SK-N-SH treated with all-trans-retinoic acid at 6 μM for 48 hours (cell line): ENCODE results near the gene MYO18A.

Source experiments
- BACH2 ChIP-seq: fragments of 250-450 bp; sonication (Bioruptor Pico); IDR thresholded peaks from 2 replicates; pipeline ENCODE4 v1.9.0; 2021; ENCODE audit warnings: mild to moderate bottlenecking, borderline replicate concordance
- ISL1 ChIP-seq: fragments of 250-450 bp; sonication (Bioruptor Pico); IDR thresholded peaks from 2 replicates; pipeline ENCODE4 v2.1.2; 2022; ENCODE audit warnings: mild to moderate bottlenecking, moderate library complexity
- RARB ChIP-seq: fragments of 250-450 bp; sonication (Bioruptor Pico); IDR thresholded peaks from 2 replicates; pipeline ENCODE4 v1.8.0; 2021; ENCODE audit warnings: mild to moderate bottlenecking, moderate library complexity
- SNAI2 ChIP-seq: fragments of 250-450 bp; sonication (Bioruptor Pico); IDR thresholded peaks from 2 replicates; pipeline ENCODE4 v1.5.0; 2020; ENCODE audit warnings: mild to moderate bottlenecking, moderate library complexity
- TOX ChIP-seq: fragments of 250-450 bp; sonication (Bioruptor Pico); IDR thresholded peaks from 2 replicates; pipeline ENCODE4 v1.8.0; 2021; ENCODE audit warnings: mild to moderate bottlenecking, moderate library complexity, borderline replicate concordance
- ZFP3 ChIP-seq: fragments of 250-450 bp; sonication (Bioruptor Pico); IDR thresholded peaks from 2 replicates; pipeline ENCODE4 v1.5.0; 2020; ENCODE audit warnings: mild to moderate bottlenecking, moderate library complexity
- ZFP30 ChIP-seq: fragments of 450-650 bp; formaldehyde crosslinking; IDR thresholded peaks from 2 replicates; pipeline ENCODE4 v1.5.0; 2022; ENCODE audit warnings: mild to moderate bottlenecking, moderate library complexity
- ZNF565 ChIP-seq: fragments of 450-650 bp; formaldehyde crosslinking; conservative IDR thresholded peaks from 2 replicates; pipeline ENCODE4 v1.5.0; 2020; ENCODE audit warnings: low read depth, mild to moderate bottlenecking, moderate library complexity
- ZNF8 ChIP-seq: fragments of 450-650 bp; formaldehyde crosslinking; IDR thresholded peaks from 2 replicates; pipeline ENCODE4 v1.5.0; 2020; ENCODE audit warnings: mild to moderate bottlenecking, moderate library complexity
- TF ChIP-seq, protein P1 (sequence below): fragments of 250-450 bp; sonication (Bioruptor Pico); IDR thresholded peaks from 2 replicates; pipeline ENCODE4 v1.5.1; 2020; ENCODE audit warnings: low read depth, mild to moderate bottlenecking, moderate library complexity
- TF ChIP-seq, protein P2 (sequence below): fragments of 250-450 bp; sonication (Bioruptor Pico); IDR thresholded peaks from 2 replicates; pipeline ENCODE4 v1.5.1; 2021; ENCODE audit warnings: mild to moderate bottlenecking, moderate library complexity
- TF ChIP-seq, protein P3 (sequence below): fragments of 250-450 bp; sonication (Bioruptor Pico); IDR thresholded peaks from 2 replicates; pipeline ENCODE4 v1.8.0; 2020; ENCODE audit warnings: mild to moderate bottlenecking, moderate library complexity, borderline replicate concordance
- TF ChIP-seq, protein P4 (sequence below): fragments of 250-450 bp; sonication (Bioruptor Pico); IDR thresholded peaks from 2 replicates; pipeline ENCODE4 v1.5.0; 2020; ENCODE audit warnings: mild to moderate bottlenecking, moderate library complexity

DNA sequence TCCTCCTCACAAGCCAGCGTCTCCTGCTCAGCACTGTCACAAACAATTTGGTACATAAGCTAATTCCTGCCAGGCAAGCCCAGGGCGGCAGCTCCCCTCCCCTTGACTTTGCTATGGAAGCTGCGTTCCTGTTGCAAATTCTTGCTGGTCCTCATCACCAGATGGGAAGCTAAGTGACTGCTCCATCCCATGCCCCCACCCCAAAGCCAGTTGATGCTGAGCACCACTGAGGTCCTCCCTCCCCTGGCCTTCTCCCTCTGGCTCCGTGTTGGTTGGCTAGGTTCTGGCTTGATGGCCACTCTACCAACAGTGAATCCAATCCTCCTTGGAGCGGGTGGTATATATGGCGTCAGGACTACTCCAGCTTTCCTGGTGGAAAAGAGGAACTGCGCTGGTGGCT, 102.9 kb downstream of the MYO18A start:
- TF ChIP-seq, protein P1, sequence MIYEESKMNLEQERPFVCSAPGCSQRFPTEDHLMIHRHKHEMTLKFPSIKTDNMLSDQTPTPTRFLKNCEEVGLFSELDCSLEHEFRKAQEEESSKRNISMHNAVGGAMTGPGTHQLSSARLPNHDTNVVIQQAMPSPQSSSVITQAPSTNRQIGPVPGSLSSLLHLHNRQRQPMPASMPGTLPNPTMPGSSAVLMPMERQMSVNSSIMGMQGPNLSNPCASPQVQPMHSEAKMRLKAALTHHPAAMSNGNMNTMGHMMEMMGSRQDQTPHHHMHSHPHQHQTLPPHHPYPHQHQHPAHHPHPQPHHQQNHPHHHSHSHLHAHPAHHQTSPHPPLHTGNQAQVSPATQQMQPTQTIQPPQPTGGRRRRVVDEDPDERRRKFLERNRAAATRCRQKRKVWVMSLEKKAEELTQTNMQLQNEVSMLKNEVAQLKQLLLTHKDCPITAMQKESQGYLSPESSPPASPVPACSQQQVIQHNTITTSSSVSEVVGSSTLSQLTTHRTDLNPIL (CRISPR knock-in tag) = no peak
- TF ChIP-seq, protein P2, sequence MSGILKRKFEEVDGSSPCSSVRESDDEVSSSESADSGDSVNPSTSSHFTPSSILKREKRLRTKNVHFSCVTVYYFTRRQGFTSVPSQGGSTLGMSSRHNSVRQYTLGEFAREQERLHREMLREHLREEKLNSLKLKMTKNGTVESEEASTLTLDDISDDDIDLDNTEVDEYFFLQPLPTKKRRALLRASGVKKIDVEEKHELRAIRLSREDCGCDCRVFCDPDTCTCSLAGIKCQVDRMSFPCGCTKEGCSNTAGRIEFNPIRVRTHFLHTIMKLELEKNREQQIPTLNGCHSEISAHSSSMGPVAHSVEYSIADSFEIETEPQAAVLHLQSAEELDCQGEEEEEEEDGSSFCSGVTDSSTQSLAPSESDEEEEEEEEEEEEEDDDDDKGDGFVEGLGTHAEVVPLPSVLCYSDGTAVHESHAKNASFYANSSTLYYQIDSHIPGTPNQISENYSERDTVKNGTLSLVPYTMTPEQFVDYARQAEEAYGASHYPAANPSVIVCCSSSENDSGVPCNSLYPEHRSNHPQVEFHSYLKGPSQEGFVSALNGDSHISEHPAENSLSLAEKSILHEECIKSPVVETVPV (CRISPR knock-in tag) = no peak
- TF ChIP-seq, protein P3, sequence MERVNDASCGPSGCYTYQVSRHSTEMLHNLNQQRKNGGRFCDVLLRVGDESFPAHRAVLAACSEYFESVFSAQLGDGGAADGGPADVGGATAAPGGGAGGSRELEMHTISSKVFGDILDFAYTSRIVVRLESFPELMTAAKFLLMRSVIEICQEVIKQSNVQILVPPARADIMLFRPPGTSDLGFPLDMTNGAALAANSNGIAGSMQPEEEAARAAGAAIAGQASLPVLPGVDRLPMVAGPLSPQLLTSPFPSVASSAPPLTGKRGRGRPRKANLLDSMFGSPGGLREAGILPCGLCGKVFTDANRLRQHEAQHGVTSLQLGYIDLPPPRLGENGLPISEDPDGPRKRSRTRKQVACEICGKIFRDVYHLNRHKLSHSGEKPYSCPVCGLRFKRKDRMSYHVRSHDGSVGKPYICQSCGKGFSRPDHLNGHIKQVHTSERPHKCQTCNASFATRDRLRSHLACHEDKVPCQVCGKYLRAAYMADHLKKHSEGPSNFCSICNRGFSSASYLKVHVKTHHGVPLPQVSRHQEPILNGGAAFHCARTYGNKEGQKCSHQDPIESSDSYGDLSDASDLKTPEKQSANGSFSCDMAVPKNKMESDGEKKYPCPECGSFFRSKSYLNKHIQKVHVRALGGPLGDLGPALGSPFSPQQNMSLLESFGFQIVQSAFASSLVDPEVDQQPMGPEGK (CRISPR knock-in tag) = no peak
- no peak for TF ChIP-seq TOX (CRISPR knock-in tag)
- no peak for TF ChIP-seq ZFP3 (CRISPR knock-in tag)
- no peak for TF ChIP-seq ZNF8 (CRISPR knock-in tag)
- no peak for TF ChIP-seq ISL1 (CRISPR knock-in tag)
- TF ChIP-seq RARB = no peak
- no peak for TF ChIP-seq ZNF565 (CRISPR knock-in tag)
- TF ChIP-seq, protein P4, sequence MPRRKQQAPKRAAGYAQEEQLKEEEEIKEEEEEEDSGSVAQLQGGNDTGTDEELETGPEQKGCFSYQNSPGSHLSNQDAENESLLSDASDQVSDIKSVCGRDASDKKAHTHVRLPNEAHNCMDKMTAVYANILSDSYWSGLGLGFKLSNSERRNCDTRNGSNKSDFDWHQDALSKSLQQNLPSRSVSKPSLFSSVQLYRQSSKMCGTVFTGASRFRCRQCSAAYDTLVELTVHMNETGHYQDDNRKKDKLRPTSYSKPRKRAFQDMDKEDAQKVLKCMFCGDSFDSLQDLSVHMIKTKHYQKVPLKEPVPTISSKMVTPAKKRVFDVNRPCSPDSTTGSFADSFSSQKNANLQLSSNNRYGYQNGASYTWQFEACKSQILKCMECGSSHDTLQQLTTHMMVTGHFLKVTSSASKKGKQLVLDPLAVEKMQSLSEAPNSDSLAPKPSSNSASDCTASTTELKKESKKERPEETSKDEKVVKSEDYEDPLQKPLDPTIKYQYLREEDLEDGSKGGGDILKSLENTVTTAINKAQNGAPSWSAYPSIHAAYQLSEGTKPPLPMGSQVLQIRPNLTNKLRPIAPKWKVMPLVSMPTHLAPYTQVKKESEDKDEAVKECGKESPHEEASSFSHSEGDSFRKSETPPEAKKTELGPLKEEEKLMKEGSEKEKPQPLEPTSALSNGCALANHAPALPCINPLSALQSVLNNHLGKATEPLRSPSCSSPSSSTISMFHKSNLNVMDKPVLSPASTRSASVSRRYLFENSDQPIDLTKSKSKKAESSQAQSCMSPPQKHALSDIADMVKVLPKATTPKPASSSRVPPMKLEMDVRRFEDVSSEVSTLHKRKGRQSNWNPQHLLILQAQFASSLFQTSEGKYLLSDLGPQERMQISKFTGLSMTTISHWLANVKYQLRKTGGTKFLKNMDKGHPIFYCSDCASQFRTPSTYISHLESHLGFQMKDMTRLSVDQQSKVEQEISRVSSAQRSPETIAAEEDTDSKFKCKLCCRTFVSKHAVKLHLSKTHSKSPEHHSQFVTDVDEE (CRISPR knock-in tag) = no peak
- TF ChIP-seq ZFP30 (CRISPR knock-in tag) = no peak
- no peak for TF ChIP-seq SNAI2
- TF ChIP-seq BACH2 (CRISPR knock-in tag) = no peak
